OCI-LY7 (cell line): ENCODE measurements around the gene GPRIN2.
"Not testable (repeated sequence)": the region's sequence is repeated elsewhere in the genome, so short reads cannot be mapped to it uniquely, and the experiment has no call there.

ENCODE experiments used
- EZH2phosphoT487 ChIP-seq: fragments of 200-600 bp; sonication (generic); IDR thresholded peaks from 2 replicates; pipeline ENCODE4 v1.6.1; 2018; ENCODE audit warnings: low read depth, borderline replicate concordance, mild to moderate bottlenecking, mixed run types, antibody characterized with exemption, low read length, moderate library complexity, mixed read lengths
- TF ChIP-seq, protein P1 (sequence below): fragments of 200-600 bp; sonication (generic); conservative IDR thresholded peaks from 2 replicates; pipeline ENCODE4 v1.5.1; 2014; ENCODE audit warnings: mild to moderate bottlenecking, antibody characterized with exemption, low read length, moderate library complexity, mixed read lengths

DNA sequence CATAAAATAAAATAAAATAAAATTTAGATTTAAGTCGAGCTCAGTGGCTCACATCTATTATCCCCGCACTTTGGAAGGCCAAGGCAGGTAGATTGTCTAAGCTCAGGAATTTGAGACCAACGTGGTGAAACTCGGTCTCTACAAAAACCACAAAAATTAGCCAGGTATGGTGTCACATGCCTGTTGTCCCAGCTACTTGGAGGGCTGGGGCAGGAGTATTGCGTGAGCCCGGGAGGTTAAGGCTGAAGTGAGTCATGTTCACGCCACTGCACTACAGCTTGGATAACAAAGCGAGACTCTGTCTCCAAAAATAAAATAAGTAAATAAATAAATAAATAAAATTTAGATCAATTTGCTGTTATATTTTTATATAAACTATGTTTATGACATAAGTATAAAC lies 34.6 kb upstream of the GPRIN2 start:
- TF ChIP-seq, protein P1, sequence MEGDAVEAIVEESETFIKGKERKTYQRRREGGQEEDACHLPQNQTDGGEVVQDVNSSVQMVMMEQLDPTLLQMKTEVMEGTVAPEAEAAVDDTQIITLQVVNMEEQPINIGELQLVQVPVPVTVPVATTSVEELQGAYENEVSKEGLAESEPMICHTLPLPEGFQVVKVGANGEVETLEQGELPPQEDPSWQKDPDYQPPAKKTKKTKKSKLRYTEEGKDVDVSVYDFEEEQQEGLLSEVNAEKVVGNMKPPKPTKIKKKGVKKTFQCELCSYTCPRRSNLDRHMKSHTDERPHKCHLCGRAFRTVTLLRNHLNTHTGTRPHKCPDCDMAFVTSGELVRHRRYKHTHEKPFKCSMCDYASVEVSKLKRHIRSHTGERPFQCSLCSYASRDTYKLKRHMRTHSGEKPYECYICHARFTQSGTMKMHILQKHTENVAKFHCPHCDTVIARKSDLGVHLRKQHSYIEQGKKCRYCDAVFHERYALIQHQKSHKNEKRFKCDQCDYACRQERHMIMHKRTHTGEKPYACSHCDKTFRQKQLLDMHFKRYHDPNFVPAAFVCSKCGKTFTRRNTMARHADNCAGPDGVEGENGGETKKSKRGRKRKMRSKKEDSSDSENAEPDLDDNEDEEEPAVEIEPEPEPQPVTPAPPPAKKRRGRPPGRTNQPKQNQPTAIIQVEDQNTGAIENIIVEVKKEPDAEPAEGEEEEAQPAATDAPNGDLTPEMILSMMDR, result not testable (repeated sequence)
- not testable (repeated sequence) for TF ChIP-seq EZH2phosphoT487
